Jurkat, Clone E6-1 (cell line): ENCODE results near the gene TNFRSF4.
"Not testable (repeated sequence)": the region's sequence is repeated elsewhere in the genome, so short reads cannot be mapped to it uniquely, and the experiment has no call there.

ENCODE experiments used
- DNase-seq: peaks from one replicate; pipeline ENCODE4 v3.0.0-alpha.2; 2011; ENCODE audit warnings: low read depth, low spot score
- H3K4me3 ChIP-seq: 2 replicates; pipeline ENCODE4 v1.5.1; 2011; ENCODE audit warnings: mild to moderate bottlenecking, low read length, control low read depth, moderate library complexity

TNFRSF4 gene

DNA sequence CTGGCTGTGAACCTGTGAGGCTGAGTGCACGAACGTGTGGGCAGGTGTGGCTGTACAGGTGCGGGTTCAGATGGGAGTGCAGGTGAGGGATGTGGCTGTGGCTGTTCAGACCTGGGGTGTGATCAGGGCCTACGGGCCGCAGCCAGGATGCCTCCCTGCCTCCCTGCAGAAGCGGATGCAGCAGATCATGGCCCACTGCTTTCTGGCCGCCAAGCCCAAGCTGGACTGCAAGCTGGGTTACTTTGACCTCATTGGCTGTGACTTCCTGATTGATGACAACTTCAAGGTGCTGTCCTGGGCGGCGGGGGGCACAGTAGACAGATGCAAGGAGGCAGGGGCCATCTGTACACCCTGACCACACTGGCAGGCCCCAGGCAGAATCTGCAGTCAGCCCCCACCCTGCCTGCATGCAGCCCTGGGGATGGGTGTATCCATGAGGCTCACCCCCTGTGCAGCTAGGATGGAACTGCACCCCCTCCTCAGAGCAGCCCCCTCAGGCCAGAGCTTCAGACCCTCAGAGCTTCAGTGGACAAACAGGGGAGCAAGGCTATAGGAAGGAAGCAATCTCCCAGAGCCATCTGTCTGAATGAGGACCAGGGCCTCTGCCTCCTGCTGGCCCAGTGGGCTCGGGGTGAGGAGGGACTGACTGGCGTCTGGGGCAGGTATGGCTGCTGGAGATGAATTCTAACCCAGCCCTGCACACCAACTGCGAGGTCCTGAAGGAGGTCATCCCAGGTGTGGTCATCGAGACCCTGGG, 17.3 kb downstream of the TNFRSF4 start:
- no peak overlapping the region for H3K4me3 ChIP-seq
- no peak for DNase-seq

GRCh38 chr1:1195726-1196125, 18.2 kb downstream of the TNFRSF4 start:
- not testable (repeated sequence) for H3K4me3 ChIP-seq, DNase-seq

- DNase-seq, result no peak
- no peak overlapping the region for H3K4me3 ChIP-seq
These were observed 19.2 kb downstream of the TNFRSF4 start for GRCh38 chr1:1194723-1195122.

- no peak for DNase-seq
- H3K4me3 ChIP-seq, result no peak overlapping the region
These were observed 22.2 kb downstream of the TNFRSF4 start for GRCh38 chr1:1191734-1192133.

DNA sequence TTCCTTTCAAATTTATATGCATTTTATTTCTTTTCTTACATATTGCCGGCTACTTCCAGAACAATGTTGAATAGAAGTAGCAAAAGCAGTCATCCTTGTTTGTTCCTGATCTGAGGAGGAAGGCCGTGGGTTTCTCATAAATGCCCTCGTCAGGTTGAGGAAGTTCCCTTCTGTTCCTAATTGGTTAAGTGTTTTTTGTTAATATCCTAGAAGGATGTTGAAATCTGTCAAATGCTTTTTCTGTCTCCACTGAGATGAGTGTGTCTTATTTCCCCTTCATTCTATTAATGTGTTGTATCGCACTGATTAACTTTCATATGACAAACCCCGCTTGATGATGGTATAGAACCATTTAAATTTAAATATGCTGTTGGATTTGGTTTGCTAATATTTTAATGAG, 24.8 kb downstream of the TNFRSF4 start:
- H3K4me3 ChIP-seq, result no peak overlapping the region
- DNase-seq, result no peak

GRCh38 chr1:1187938-1188337, 26.0 kb downstream of the TNFRSF4 start:
- DNase-seq, result no peak
- H3K4me3 ChIP-seq, result no peak overlapping the region

DNA sequence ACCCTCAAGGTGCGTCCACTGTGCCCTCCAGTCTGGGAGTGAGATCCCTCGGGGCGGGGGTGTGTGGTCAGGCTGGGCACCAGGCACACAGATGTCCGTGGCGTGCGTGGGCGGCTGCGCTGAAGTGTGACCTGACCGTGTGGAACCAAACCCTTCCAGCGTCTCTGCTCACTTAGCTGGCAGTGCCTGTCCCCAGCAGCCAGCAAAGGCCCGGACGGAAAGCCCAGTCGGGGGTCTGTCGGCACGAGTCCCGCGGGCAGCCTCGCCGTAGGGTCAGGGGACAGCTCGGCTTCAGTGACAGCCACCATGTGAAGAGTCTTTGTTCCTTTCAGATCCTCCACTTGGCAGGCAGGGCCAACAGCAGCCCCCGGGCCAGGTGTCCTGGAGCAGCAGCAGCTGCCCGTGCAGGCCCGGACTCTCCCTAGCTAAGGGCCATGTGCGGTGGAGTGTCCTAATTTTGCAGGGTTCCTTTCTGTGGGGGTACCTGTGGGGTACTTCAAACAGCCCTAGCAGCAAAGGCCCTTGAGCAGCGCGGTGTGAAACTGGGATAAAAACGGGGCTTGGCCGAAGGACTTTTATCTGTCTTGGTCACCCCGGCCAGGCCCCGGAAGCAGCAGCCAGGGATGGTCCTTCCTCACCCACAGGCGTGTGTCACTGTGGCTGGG, 28.7 kb downstream of the TNFRSF4 start:
- no peak for DNase-seq
- H3K4me3 ChIP-seq, result no peak overlapping the region

DNA sequence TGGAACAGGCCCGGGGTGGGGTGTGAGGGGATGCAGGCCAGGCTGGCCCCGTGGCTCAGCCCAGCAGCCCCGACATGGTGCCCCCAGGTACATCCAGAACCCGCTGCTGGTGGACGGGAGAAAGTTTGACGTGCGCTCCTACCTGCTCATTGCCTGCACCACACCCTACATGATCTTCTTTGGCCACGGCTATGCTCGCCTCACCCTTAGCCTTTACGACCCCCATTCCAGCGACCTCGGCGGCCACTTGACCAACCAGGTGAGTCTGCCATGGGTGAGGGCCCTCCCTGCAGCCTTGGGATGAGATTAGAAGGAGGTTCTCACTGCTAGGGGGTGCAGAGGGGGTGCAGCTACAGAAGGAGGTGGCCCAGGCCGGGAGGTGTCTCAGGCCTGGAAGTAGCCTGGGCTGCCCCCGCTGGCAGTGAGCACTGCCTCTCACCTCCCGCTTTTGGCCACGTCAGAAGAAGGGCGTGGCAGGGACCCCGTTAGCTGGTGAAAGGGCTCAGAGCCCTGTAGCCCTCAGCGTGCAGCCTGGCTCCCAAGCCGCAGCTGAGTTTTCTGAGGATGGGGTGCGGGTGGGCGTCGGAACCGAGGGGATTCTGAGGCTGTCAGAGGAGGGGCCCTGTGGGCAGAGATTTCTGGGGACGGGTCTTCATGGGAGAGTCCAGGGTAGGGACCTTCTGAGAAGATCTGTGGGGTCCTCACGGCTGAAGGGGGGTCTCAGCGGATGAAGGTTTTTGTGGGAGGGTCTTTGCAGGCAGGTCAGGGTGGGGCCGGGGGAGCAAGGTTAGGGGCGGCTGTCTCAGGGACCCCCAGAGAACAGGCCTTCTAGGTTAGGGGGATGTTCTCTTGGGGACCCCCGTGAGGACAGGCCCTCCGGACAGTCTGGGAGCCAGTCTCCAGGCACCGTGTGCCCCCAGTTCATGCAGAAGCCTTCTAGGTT, 29.8 kb downstream of the TNFRSF4 start:
- H3K4me3 ChIP-seq, result no peak overlapping the region
- DNase-seq, result no peak

GRCh38 chr1:1183221-1183747, 30.7 kb downstream of the TNFRSF4 start:
- DNase-seq, result no peak
- no peak overlapping the region for H3K4me3 ChIP-seq

DNA sequence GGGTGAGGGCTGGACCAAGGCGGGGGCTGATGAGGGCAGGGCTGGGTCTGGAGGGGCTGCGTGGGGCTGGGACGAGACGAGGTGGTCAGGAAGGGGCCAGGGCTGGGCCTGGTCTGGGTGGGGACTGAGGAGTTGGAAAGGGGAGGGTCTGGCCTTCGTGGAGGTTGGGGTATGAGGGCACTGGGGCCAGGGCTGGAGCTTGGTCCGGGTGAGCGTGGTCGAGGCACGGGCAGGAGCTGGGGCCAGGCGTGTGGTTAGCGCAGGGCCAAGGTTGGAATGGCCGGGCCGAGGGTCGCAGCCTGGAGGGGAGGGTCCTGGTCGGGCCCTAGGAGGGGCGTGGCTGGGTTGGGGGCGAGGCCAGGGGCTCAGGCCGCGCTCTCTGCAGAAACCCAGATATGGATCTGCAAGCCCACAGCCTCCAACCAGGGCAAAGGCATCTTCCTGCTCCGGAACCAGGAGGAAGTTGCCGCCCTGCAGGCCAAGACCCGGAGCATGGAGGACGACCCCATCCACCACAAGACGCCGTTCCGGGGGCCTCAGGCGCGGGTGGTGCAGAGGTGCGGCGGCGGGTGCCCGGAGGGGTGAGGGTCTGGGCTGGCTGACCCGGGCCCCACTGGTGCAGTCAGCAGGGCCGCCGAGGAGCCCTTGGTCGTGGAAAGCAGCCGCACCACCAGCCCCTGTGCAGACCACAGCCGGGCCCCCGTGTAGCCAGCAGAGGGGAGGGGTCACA, 31.3 kb downstream of the TNFRSF4 start:
- no peak overlapping the region for H3K4me3 ChIP-seq
- no peak for DNase-seq

DNA sequence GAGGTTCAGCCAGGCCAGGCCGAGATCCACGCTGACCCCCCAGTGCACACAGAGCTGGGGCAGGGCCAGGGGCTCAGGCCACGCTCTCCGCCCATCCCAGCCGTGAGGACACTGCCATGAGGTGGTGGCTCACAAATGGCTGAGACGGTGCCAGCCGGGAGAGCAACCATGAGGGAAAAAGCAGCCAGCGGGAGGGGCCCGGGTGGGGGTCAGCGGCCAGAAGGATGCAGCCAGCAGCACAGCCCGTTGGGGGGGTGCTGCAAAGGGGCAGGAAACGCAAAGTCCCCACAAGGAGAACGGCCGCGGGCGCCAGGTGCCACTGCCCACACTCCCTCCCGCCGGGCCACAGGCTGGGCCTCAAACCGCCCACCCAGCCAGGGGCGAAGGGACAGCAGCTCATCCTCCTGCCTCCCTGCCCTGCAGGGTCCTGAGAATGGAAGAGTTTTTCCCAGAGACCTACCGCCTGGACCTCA, 32.0 kb downstream of the TNFRSF4 start:
- no peak for DNase-seq
- H3K4me3 ChIP-seq, result no peak overlapping the region

DNA sequence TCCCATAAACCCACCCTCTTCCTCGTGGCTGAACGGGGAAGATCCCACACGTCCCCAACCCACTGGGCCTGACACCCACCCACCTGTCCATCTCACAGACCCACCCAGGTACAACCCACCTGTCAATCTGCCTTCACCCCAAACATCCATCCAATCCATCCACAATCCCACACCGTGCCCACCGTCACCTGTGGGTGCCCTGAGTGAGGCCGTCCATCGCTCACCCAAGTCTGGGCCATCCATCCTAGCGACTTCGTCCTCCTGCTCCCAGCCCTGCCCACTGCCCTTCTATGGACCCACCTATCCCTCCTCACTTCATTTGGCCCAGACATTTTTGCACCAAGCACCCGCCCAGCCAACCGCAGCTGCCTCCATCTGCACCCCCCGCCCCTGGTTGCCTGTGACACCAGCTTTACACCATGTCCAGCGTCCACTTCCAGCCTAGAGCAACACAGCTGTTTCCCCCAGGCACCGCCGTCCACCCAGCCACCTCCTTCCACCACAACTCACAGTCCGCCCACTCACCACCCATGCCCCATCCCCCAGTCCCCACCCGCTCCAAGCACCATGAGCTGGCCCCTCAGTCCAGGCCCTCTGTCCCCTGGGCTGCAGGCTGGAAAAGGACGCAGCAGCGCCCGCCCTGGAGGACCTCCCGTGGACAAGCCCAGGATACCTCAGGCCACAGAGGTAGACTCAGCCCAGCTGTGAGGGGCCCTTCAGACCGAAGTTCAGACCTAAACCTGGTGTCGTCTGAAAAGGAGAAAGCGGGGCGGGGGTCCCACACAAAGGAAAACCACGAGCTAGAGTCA, 32.6 kb downstream of the TNFRSF4 start:
- no peak overlapping the region for H3K4me3 ChIP-seq
- DNase-seq, result no peak

GRCh38 chr1:1179983-1180861, 33.7 kb downstream of the TNFRSF4 start:
- no peak overlapping the region for H3K4me3 ChIP-seq
- no peak for DNase-seq

GRCh38 chr1:1179346-1179982, 34.5 kb downstream of the TNFRSF4 start:
- no peak for DNase-seq
- H3K4me3 ChIP-seq, result no peak overlapping the region

GRCh38 chr1:1178794-1179331, 35.1 kb downstream of the TNFRSF4 start:
- DNase-seq, result no peak
- H3K4me3 ChIP-seq, result no peak overlapping the region

DNA sequence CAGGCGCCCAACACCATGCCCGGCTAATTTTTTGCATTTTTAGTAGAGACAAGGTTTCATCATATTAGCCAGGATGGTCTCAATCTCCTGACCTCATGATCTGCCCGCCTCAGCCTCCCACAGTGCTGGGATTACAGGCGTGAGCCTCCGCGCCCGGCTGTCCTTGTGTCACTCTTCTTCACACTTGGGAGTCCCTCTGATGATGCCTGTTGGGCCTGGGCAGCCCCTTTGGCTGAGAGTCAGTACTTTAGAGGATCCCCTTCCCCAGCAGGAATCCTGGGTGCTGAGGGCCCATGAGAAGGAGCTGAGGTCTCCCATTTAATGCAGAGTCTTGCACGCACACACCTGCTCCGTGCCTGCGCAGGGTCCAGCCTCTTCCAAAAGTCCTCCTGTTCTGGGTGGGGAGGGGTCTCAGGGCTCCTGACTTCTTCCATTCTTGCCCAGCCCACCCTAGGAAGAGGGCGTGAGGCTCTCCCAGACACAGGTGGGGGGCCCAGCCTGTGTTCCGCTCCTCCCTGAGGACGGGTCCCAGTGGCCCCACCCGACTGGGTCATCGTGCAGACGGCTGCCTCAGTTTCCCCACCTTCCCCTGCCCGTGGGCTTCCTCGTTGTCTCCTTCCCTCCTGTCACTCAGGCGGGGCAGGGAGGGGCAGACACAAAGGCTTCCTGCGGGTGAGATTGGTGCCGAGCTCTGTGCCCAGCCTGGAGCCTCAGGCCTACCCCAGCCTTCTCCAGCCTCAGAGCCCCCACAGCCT, 36.3 kb downstream of the TNFRSF4 start:
- DNase-seq, result no peak
- H3K4me3 ChIP-seq, result no peak overlapping the region
